ENCODE data around the gene STEAP1B.
"Not testable (repeated sequence)": the region's sequence is repeated elsewhere in the genome, so short reads cannot be mapped to it uniquely, and the experiment has no call there.

STEAP1B gene

DNA sequence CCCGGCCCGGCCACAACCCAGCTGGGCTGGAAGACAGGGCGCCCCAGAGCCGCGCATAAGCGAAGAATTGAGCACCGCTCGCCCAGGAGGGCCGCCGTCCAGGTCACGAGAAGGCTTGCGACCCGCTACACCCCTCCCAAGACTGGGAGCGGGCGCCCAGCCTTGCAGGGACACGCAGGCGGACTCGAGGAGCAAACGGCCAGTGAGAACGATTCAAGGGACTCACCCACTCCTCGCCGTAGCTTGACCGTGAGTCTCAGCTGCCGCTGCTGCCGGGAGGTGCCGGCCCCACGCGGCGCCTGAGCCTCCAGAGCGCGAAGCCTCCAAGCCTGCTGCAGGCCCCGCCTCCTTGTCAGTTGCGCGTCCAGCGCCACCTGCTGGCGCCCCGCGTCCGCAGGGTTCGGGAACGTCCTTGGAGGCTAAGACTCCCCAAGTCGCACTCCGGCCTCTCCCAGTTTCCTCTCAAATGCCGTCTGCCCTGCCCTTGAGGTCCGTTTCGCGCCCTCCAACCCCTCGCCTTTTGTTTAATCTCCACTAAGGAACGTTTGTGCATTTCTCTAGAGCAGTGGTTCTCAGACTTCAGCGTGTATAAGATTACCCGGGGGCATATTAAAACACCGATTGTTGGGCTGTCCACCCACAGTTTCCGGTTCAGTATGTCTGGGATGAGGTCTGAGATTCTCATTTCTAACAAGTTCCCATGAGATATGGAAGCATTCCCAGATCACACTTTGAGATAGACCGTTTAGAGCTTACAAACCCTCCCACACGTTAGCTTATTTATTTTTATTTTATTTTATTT, at the start of gene STEAP1B:
STEAP1B (minus strand) TSS at position 301 of the 802 bp plus-strand sequence. CDS start 5,333 bp downstream, outside the sequence.
- DNase-seq (ENCODE audit: low read depth in 3 of 3): peak; percentile 69 to 86 (median 76)

DNA sequence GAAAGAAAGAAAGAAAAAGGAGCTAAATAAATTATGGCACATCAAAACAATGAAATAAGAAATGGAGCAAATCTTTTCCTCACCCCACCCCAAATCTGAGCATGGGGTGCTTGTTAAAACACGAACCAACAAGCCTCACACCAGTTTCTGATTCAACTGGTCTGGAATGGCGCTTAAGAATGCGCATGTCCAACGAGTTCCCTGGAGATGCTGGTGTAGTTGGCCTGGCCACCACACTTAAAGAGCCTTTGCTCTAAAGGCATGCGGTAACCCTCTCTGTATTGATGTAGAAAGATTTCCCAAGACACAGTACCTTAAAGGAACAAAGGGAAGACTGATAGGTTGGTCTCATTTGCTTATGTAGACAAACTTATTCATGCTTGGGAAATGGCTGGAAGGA, 49.1 kb upstream of the STEAP1B start:
- DNase-seq (ENCODE audit: low read depth in 3 of 3): no peak

- no peak for DNase-seq (ENCODE audit: low read depth in 3 of 3)
These were observed 48.3 kb upstream of the STEAP1B start for GRCh38 chr7:22548313-22548712.

DNA sequence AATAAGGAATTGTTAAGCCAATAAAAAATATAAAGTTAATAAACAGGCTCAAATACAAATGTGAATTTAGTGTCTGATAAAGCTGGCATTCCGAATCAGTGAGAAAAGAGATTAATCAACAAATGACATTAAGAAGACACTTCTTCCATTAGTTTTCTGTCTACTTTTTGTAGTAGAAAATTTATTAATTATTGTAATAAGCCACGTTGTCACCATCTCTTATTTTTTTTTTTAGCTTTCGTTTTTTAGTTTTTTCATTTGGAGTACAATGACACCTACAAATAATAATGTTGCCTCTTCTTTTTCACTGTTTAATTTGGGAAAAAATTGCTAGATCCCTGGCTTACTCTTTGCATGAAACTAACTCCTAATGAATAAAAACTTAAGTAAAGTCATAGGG, 46.8 kb upstream of the STEAP1B start:
- no peak for DNase-seq (ENCODE audit: low read depth in 3 of 3)

- DNase-seq (ENCODE audit: low read depth in 3 of 3): no peak
These were observed 45.5 kb upstream of the STEAP1B start for GRCh38 chr7:22545529-22545928.

DNA sequence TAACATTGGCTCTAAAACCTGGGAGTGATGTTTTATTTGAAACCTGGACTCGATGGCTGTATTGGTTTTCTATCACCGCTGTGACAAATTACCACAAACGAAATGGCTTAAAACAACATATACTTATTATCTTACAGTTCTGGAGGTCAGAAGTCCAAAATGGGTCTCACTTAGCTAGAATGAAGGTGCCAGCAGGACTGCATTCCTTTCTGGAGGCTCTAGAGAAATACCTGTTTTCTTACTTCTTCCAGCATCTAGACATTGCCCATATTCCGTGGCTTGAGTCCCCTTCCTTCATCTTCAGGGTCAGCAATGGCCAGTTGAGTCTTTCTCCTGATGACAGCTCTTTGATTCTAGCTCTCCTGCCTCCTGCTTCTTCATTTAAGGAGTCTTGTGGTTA, 44.3 kb upstream of the STEAP1B start:
- no peak for DNase-seq (ENCODE audit: low read depth in 3 of 3)

DNA sequence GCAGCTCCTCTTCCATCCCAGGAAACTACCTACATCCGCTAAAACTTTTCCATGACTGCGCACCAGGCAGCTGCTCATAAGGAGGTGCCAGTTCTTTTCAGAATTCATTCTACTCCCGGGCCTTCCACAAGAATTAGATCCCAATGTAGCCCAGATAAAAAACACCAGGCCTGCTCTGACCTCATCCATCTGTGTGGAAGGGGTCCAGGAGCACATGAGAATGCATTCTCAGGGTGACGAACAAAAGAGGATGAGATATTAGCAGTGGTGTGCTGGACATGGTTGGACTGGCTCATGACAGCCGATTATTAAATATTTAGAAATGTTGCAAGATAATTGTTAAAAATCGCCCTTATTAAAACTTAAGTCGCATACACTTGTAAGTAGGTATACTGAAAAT, 43.2 kb upstream of the STEAP1B start:
- no peak for DNase-seq (ENCODE audit: low read depth in 3 of 3)

DNA sequence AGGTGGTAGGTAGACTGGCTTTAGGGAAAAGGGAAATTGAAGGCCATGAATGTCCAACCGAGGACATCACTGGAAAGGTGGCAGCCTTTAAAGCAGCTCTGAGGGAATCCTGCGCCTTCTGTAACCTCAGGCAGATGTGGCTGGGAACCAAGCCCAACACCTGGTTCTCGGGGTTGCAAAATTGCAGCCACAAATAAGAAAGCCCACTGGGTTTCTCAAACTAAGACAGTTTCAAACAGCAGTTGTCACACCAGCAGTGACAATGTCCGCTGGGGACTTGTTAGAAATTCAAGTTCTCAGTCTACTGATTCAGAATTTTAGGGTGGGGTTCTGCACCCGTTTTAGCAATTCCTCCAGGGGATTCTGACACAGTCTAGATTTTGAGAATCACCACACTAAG, 42.7 kb upstream of the STEAP1B start:
- no peak for DNase-seq (ENCODE audit: low read depth in 3 of 3)

DNA sequence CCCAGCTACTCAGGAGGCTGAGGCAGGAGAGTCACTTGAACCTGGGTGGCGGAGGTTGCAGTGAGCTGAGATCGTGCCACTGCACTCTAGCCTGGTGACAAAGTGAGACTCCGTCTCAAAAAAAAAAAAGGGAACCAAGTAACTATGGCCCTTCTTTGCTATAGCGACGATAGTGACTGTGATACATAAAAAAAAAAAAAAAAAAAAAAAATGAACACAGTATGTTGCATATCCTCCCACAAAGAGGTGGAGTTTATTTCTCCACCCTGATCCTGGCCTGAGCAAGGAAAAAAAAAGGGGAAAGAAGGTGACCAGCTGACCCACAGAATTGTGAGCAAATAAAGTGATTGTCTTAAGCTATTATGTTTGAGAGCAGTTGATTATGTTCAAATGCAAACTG, 42.3 kb upstream of the STEAP1B start:
- no peak for DNase-seq (ENCODE audit: low read depth in 3 of 3)

GRCh38 chr7:22541789-22542188, 41.8 kb upstream of the STEAP1B start:
- DNase-seq (ENCODE audit: low read depth in 3 of 3): no peak

- not testable (repeated sequence) for DNase-seq (ENCODE audit: low read depth in 3 of 3)
These were observed 28.5 kb upstream of the STEAP1B start for GRCh38 chr7:22528537-22528936.

GRCh38 chr7:22524353-22524947, 24.5 kb upstream of the STEAP1B start:
- DNase-seq (ENCODE audit: low read depth in 3 of 3): not testable (repeated sequence)

- DNase-seq (ENCODE audit: low read depth in 3 of 3): not testable (repeated sequence)
These were observed 23.7 kb upstream of the STEAP1B start for GRCh38 chr7:22523478-22524352.

- not testable (repeated sequence) for DNase-seq (ENCODE audit: low read depth in 3 of 3)
These were observed 19.6 kb upstream of the STEAP1B start for GRCh38 chr7:22519560-22519959.

GRCh38 chr7:22516950-22517349, 17.0 kb upstream of the STEAP1B start:
- not testable (repeated sequence) for DNase-seq (ENCODE audit: low read depth in 3 of 3)

GRCh38 chr7:22514963-22515362, 15.0 kb upstream of the STEAP1B start:
- DNase-seq (ENCODE audit: low read depth in 3 of 3): not testable (repeated sequence)

DNA sequence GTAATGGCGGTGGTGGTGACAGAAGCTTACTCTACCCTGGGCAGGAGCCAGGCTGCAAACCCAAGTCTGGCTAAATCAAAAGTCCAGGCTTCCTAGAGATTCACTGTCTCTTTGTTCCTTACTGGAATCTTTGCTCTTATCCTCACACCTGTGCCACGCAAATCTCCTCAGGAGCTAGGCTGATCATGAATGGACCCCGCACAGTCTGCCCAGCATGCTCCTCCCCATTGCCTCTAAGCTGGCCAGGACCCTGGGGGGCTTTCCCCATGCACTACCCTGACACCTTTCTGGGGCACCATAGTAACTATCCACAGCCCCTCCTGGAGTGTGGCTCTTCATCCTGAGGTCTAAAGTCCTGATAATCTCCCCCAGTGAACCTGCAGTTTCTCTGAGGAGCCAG, 7.3 kb upstream of the STEAP1B start:
- DNase-seq (ENCODE audit: low read depth in 3 of 3): not testable (repeated sequence)

- not testable (repeated sequence) for DNase-seq (ENCODE audit: low read depth in 3 of 3)
These were observed 6.5 kb upstream of the STEAP1B start for GRCh38 chr7:22506316-22507020.

DNA sequence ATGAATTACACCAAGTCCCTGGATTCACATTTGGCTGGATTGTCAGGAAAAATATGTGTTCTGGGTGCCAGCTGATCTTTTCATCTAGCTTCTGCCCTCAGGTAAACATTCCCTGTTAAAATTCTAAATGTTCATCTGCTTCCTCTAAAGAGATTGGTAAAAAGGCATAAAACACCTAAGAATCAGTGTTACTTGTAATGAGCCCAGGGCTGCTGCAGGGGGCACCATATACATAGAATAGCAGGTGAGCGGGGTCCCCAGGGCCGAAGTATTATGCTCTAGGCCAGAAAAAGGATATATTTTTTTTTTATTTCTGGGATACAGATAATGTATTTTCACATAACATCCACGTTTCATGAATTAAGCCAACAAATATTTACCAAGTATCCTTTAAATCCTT, 4.5 kb upstream of the STEAP1B start:
- not testable (repeated sequence) for DNase-seq (ENCODE audit: low read depth in 3 of 3)

DNA sequence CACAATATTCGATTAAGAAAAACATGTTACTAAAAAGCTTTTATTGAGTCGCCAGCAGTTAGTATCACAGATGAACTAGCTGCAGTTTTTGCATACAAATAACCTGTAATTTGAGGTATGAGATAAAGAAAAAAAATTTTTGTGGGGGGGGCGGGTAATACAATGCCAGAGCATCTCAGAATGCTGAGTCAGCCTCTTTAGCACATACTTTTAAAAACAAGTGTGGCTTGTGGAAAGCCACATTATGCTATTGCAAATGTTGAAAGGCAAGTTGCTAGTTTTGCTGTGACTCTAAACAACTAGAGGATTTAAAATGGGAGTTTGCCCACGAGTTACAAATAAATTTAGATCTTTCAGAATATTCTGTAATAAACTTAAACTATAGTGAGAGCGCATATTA, 2.1 kb upstream of the STEAP1B start:
- DNase-seq (ENCODE audit: low read depth in 3 of 3): not testable (repeated sequence)

DNA sequence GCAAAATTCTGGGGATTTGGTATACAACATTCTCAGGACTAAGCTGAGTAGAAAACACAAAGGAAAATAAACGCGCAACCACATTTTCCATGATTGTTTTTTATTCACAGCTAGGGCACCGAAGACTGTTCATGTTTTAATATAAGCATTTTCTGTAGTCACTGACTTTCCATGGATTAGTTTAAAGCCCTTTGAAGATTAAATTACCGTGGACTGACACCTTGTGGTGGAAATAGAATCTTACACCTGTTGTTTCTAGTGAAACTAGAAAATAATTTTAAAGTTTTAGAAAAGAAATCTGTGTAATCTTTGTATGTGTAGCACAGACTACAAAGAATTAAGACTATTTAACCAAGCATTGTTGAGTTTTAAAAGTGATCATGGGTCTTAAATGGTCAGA, 1.3 kb upstream of the STEAP1B start:
- DNase-seq (ENCODE audit: low read depth in 3 of 3): not testable (repeated sequence)

DNA sequence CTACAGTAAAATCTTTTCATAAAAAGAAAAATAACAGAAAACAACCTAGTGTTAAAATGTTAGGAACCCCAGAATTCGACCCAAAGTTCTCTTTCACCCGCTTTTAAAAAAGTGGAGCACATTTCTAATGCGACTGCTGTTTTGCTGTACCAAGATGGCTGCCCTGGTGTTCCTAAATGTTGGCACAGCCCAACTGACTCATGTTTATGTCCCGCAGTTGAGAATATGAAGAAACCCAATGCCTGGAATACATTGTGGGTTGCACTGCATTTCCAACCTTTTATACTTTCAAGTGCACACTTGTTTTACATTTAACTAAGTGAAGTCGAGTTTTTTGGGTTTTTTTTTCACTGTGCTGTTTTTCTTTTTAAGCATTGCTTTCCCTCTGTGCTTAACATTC, 944 bp downstream of the STEAP1B start:
- DNase-seq (ENCODE audit: low read depth in 3 of 3): no peak

Data from stimulated activated CD4-positive, alpha-beta T cell treated with anti-CD3 and anti-CD28 coated beads, TNF-alpha, amount 100 ng/mL, for 24 hours (primary cell).